AG09309 (cell line): ENCODE measurements around the gene TRIM68.
A peak's percentile ranks its signal among the peaks of the same experiment; 100 is the strongest.

ENCODE experiments used
- DNase-seq: peaks from one replicate; pipeline ENCODE4 v3.0.0-alpha.2; 2010; ENCODE audit warnings: low read depth
- H3K4me3 ChIP-seq: 2 replicates; pipeline ENCODE4 v1.5.1; 2011; ENCODE audit warnings: mild to moderate bottlenecking, low read depth, low read length, moderate library complexity; ENCODE audit not compliant: control insufficient read depth
- CTCF ChIP-seq: IDR thresholded peaks from 2 replicates; pipeline ENCODE4 v1.5.1; 2011; ENCODE audit warnings: mild to moderate bottlenecking, low read depth, low read length, inconsistent platforms; ENCODE audit not compliant: insufficient read depth, control insufficient read depth; ENCODE audit errors: missing control alignments

Gene TRIM68

GRCh38 chr11:4607781-4608666 lies at the start of gene TRIM68:
TRIM68 (minus strand) TSS chr11:4608231; CDS start chr11:4605504, 2,727 bp downstream.
- peak within 1 kb of the TSS; percentile 95 for H3K4me3 ChIP-seq
- TF ChIP-seq CTCF = no peak
- peak; percentile 80 for DNase-seq

GRCh38 chr11:4654635-4655369 lies 46.8 kb upstream of the TRIM68 start:
- no peak for DNase-seq
- H3K4me3 ChIP-seq = no peak overlapping the region

GRCh38 chr11:4647766-4648165 lies 39.7 kb upstream of the TRIM68 start:
- no peak for DNase-seq
- H3K4me3 ChIP-seq = no peak overlapping the region
- TF ChIP-seq CTCF = no peak

More at GRCh38 chr11:4654635-4655369, 46.8 kb upstream of the TRIM68 start:
- no peak for TF ChIP-seq CTCF

- no peak for DNase-seq
- no peak overlapping the region for H3K4me3 ChIP-seq
- no peak for TF ChIP-seq CTCF
These were observed 37.9 kb upstream of the TRIM68 start for GRCh38 chr11:4645974-4646373.

- no peak for TF ChIP-seq CTCF
- no peak for DNase-seq
- H3K4me3 ChIP-seq = no peak overlapping the region
These were observed 36.2 kb upstream of the TRIM68 start for GRCh38 chr11:4644233-4644632.

- no peak within 1 kb of the TSS for H3K4me3 ChIP-seq
- no peak for TF ChIP-seq CTCF
- DNase-seq = no peak
These were observed 35.7 kb upstream of the TRIM68 start, which contains the start of gene OR51E1 for GRCh38 chr11:4643682-4644081. OR51E1 (plus strand) TSS chr11:4643982; CDS start chr11:4652527, 8,545 bp downstream.
